SH-SY5Y (cell line): ENCODE measurements around the gene BOLA2B.

Experiments
- GATA2 ChIP-seq: IDR thresholded peaks from 2 replicates; pipeline ENCODE4 v1.6.1; 2011; ENCODE audit warnings: mild to moderate bottlenecking, low read depth, low read length
- GATA3 ChIP-seq: IDR thresholded peaks from 2 replicates; pipeline ENCODE4 v1.6.1; 2011; ENCODE audit warnings: low read depth, mild to moderate bottlenecking, low read length, moderate library complexity

GRCh38 chr16:30147843-30148510 is 45.5 kb downstream of the BOLA2B start:
- TF ChIP-seq GATA2 (no peak), GATA3 (no peak)
